Stimulated activated naive CD4-positive, alpha-beta T cell treated with Interleukin-2 at 50 U/mL for 16 hours (primary cell): ENCODE data around the gene ATP2C2.
"Not testable (repeated sequence)": the region's sequence is repeated elsewhere in the genome, so short reads cannot be mapped to it uniquely, and the experiment has no call there.

Experiments used
- DNase-seq: peaks from one replicate; lab custom pipeline; 2025; lab: John Stamatoyannopoulos, UW

Gene ATP2C2

GRCh38 chr16:84339766-84340165 lies 28.6 kb upstream of the ATP2C2 start:
- no peak for DNase-seq

- DNase-seq = no peak
Observed at GRCh38 chr16:84340325-84341040, 27.9 kb upstream of the ATP2C2 start.

GRCh38 chr16:84341528-84342295 lies 26.6 kb upstream of the ATP2C2 start:
- no peak for DNase-seq

GRCh38 chr16:84343800-84344199 lies 24.5 kb upstream of the ATP2C2 start:
- not testable (repeated sequence) for DNase-seq

- DNase-seq = no peak
Observed at GRCh38 chr16:84344781-84345180, 23.6 kb upstream of the ATP2C2 start.

- no peak for DNase-seq
Observed at GRCh38 chr16:84347161-84347560, 21.2 kb upstream of the ATP2C2 start.

- DNase-seq = no peak
Observed at GRCh38 chr16:84348386-84348888, 19.9 kb upstream of the ATP2C2 start.

- no peak for DNase-seq
Observed at GRCh38 chr16:84349862-84350684, 18.3 kb upstream of the ATP2C2 start.

- no peak for DNase-seq
Observed at GRCh38 chr16:84350685-84351400, 17.5 kb upstream of the ATP2C2 start.

GRCh38 chr16:84351630-84352029 lies 16.7 kb upstream of the ATP2C2 start:
- no peak for DNase-seq

- no peak for DNase-seq
Observed at GRCh38 chr16:84354306-84354705, 14.0 kb upstream of the ATP2C2 start.

GRCh38 chr16:84355149-84355548 lies 13.2 kb upstream of the ATP2C2 start:
- no peak for DNase-seq

- DNase-seq = no peak
Observed at GRCh38 chr16:84356176-84356575, 12.2 kb upstream of the ATP2C2 start.

GRCh38 chr16:84356591-84357116 lies 11.7 kb upstream of the ATP2C2 start:
- no peak for DNase-seq

- no peak for DNase-seq
Observed at GRCh38 chr16:84357191-84357651, 11.1 kb upstream of the ATP2C2 start.

GRCh38 chr16:84358601-84359295 lies 9.6 kb upstream of the ATP2C2 start:
- no peak for DNase-seq

GRCh38 chr16:84359326-84359725 lies 9.0 kb upstream of the ATP2C2 start:
- DNase-seq = no peak

- no peak for DNase-seq
Observed at GRCh38 chr16:84360170-84360569, 8.2 kb upstream of the ATP2C2 start.

- no peak for DNase-seq
Observed at GRCh38 chr16:84360748-84361147, 7.6 kb upstream of the ATP2C2 start.

GRCh38 chr16:84361546-84361945 lies 6.8 kb upstream of the ATP2C2 start:
- no peak for DNase-seq

- DNase-seq = no peak
Observed at GRCh38 chr16:84362471-84362941, 5.8 kb upstream of the ATP2C2 start.
